Measurements from ENCODE around the gene ZNF577.
"Not testable (repeated sequence)": the region's sequence is repeated elsewhere in the genome, so short reads cannot be mapped to it uniquely, and the experiment has no call there.

Gene ZNF577

DNA sequence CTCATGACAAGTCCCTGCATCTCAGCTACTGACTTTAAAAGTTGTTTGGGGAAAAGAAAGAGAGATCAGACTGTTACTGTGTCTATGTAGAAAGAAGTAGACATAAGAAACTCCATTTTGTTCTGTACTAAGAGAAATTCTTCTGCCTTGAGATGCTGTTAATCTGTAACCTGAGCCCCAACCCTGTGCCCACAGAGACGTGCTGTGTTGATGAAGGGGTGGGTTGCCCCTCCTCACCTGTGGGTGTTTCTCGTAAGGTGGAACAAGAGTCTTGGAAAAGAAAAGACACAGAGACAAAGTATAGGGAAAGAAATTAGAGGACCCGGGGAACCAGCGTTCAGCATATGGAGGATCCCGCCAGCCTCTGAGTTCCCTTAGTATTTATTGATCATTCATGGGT is 20.2 kb upstream of the ZNF577 start:
- H3K36me3 ChIP-seq (ENCODE audit: control insufficient read depth, insufficient read depth, low read length); H3K27me3 ChIP-seq (replicated peaks; ENCODE audit: control insufficient read depth, insufficient read depth, low read length, poor library complexity, severe bottlenecking); H3K4me3 ChIP-seq (ENCODE audit: insufficient read depth, low read depth, low read length, poor library complexity, severe bottlenecking); DNase-seq; H3K9me3 ChIP-seq (ENCODE audit: control insufficient read depth, low read length); H3K4me1 ChIP-seq (ENCODE audit: control insufficient read depth, insufficient read depth, low read length, poor library complexity, severe bottlenecking); H3K27ac ChIP-seq (ENCODE audit: insufficient read depth, low read length, poor library complexity, severe bottlenecking): not testable (repeated sequence)

DNA sequence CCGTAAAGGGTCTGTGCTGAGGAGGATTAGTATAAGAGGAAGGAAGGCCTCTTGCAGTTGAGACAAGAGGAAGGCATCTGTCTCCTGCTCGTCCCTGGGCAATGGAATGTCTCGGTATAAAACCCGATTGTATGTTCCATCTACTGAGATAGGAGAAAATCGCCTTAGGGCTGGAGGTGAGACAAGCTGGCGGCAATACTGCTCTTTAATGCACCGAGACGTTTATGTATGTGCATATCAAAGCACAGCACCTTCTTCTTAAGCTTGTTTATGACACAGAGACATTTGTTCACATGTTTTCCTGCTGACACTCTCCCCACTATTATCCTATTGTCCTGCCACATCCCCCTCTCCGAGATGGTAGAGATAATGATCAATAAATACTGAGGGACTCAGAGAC is 18.4 kb upstream of the ZNF577 start:
- H3K4me3 ChIP-seq (ENCODE audit: insufficient read depth, low read depth, low read length, poor library complexity, severe bottlenecking); H3K9me3 ChIP-seq (ENCODE audit: control insufficient read depth, low read length); H3K27me3 ChIP-seq (replicated peaks; ENCODE audit: control insufficient read depth, insufficient read depth, low read length, poor library complexity, severe bottlenecking); H3K27ac ChIP-seq (ENCODE audit: insufficient read depth, low read length, poor library complexity, severe bottlenecking); DNase-seq; H3K36me3 ChIP-seq (ENCODE audit: control insufficient read depth, insufficient read depth, low read length); H3K4me1 ChIP-seq (ENCODE audit: control insufficient read depth, insufficient read depth, low read length, poor library complexity, severe bottlenecking): not testable (repeated sequence)

DNA sequence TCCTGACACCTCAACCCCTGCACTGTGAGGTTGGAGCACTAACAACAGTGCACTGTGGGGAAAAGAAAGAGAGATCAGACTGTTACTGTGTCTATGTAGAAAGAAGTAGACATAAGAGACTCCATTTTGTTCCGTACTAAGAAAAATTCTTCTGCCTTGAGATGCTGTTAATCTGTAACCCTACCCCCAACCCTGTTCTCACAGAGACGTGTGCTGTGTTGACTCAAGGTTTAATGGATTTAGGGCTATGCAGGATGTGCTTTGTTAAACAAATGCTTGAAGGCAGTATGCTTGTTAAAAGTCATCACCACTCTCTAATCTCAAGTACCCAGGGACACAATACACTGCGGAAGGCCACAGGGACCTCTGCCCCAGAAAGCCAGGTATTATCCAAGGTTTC is 17.9 kb upstream of the ZNF577 start:
- not testable (repeated sequence) for H3K27ac ChIP-seq (ENCODE audit: insufficient read depth, low read length, poor library complexity, severe bottlenecking); H3K27me3 ChIP-seq (replicated peaks; ENCODE audit: control insufficient read depth, insufficient read depth, low read length, poor library complexity, severe bottlenecking); DNase-seq; H3K36me3 ChIP-seq (ENCODE audit: control insufficient read depth, insufficient read depth, low read length); H3K4me1 ChIP-seq (ENCODE audit: control insufficient read depth, insufficient read depth, low read length, poor library complexity, severe bottlenecking); H3K4me3 ChIP-seq (ENCODE audit: insufficient read depth, low read depth, low read length, poor library complexity, severe bottlenecking); H3K9me3 ChIP-seq (ENCODE audit: control insufficient read depth, low read length)

DNA sequence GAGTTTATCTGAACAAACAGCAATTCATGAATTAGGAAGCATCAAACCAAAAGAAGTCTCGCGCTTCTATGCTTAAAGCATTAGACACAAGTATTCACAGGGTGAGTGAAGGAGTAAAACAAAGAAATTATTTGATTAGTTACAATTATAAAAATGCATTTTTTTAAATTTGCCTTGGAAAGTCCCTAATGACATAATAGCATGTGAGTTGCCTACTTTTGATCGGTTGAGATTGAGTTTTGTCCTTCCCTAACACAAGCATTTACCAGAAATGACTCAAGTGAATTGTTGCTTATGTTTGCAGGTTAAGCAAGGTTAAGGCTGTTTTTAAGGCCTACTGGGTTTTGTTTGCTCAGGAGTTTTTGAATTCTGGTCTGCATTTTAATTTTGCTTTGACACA is 17.5 kb upstream of the ZNF577 start:
- Histone ChIP-seq H3K36me3 (ENCODE audit: control insufficient read depth, insufficient read depth, low read length) (peaks cover 6% of the 10 kb centered on the region), H3K9me3 (ENCODE audit: control insufficient read depth, low read length) (peaks cover 11% of the 10 kb centered on the region), H3K4me1 (ENCODE audit: control insufficient read depth, insufficient read depth, low read length, poor library complexity, severe bottlenecking) (peaks cover 3% of the 10 kb centered on the region), H3K27ac (ENCODE audit: insufficient read depth, low read length, poor library complexity, severe bottlenecking) (peak overlapping the region; percentile 60), H3K27me3 (replicated peaks; ENCODE audit: control insufficient read depth, insufficient read depth, low read length, poor library complexity, severe bottlenecking) (no peaks in the 10 kb centered on the region), H3K4me3 (ENCODE audit: insufficient read depth, low read depth, low read length, poor library complexity, severe bottlenecking) (peak overlapping the region; percentile 93)
- DNase-seq: no peak

DNA sequence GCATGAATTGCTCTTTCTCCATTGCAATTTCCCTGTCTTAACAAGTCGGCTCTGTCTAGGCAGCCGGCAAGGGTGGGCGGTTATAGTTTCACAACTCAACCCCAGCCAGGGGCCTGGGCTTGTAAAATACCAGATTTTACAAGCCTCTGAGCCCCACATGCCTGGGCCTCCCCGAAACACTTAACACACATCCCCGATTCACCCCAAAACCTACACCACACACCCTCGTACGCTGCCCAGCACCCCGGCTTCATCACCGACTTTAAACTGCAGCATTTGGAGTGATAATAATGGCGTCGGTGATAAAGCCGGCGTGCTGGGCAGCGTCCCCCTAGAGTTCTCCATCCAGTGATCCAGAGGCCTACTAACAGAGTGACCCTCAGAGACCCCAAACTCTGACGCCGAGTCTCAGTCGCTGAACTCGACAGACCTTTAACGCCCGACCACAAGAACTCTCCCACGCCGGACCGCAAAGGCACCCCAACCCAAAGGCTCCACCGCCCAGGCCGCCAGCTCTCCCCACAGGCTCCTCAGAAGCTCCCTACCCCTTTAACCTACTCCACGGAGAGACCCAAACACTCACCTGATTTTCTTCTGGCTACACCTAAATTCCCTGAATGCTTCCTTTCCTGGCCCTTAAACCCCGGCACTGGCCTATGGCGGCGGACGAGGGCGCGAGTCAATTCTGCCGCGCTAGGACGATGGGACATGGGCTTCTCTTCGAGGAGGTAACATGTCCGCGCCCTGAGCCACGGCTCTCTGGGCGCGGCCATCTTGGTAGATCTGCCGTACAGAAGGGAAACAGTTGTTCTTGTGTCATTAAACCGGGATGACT is 16.8 kb upstream of the ZNF577 start, which contains the start of gene ZNF649:
ZNF649 (minus strand) TSS at position 687 of the 835 bp plus-strand sequence. CDS start 4,910 bp downstream, outside the sequence.
- Histone ChIP-seq H3K4me1 (ENCODE audit: control insufficient read depth, insufficient read depth, low read length, poor library complexity, severe bottlenecking) (peaks cover 3% of the 10 kb centered on the region), H3K27me3 (replicated peaks; ENCODE audit: control insufficient read depth, insufficient read depth, low read length, poor library complexity, severe bottlenecking) (no peaks in the 10 kb centered on the region), H3K4me3 (ENCODE audit: insufficient read depth, low read depth, low read length, poor library complexity, severe bottlenecking) (peak within 1 kb of the TSS; percentile 93), H3K9me3 (ENCODE audit: control insufficient read depth, low read length) (peaks cover 18% of the 10 kb centered on the region), H3K36me3 (ENCODE audit: control insufficient read depth, insufficient read depth, low read length) (peaks cover 13% of the 10 kb centered on the region), H3K27ac (ENCODE audit: insufficient read depth, low read length, poor library complexity, severe bottlenecking) (peak within 1 kb of the TSS; percentile 60)
- peak; percentile 50 to 62 (median 58) for DNase-seq

DNA sequence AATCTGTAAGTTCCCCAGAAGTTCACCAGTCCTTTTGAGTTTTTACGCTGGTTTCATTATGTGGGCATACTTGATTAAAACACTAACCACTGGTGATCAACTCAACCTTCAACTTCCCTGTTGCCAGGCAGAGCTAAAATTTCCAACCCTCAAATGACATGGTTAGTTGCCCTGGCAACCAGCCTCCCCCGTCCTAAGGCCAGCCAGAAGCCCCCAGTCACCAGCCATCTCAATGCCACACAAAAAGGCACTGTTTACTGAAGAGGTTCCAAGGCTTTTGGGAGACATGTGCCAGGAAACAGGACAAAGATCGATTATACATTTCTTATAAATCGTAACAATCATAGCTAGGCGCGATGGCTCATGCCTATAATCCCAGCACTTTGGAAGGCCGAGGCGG is 15.4 kb upstream of the ZNF577 start:
- no peak for DNase-seq
- Histone ChIP-seq H3K4me1 (ENCODE audit: control insufficient read depth, insufficient read depth, low read length, poor library complexity, severe bottlenecking) (peaks cover 3% of the 10 kb centered on the region), H3K9me3 (ENCODE audit: control insufficient read depth, low read length) (peaks cover 30% of the 10 kb centered on the region), H3K4me3 (ENCODE audit: insufficient read depth, low read depth, low read length, poor library complexity, severe bottlenecking) (no peak overlapping the region), H3K27ac (ENCODE audit: insufficient read depth, low read length, poor library complexity, severe bottlenecking) (no peak overlapping the region), H3K36me3 (ENCODE audit: control insufficient read depth, insufficient read depth, low read length) (peaks cover 26% of the 10 kb centered on the region), H3K27me3 (replicated peaks; ENCODE audit: control insufficient read depth, insufficient read depth, low read length, poor library complexity, severe bottlenecking) (no peaks in the 10 kb centered on the region)

DNA sequence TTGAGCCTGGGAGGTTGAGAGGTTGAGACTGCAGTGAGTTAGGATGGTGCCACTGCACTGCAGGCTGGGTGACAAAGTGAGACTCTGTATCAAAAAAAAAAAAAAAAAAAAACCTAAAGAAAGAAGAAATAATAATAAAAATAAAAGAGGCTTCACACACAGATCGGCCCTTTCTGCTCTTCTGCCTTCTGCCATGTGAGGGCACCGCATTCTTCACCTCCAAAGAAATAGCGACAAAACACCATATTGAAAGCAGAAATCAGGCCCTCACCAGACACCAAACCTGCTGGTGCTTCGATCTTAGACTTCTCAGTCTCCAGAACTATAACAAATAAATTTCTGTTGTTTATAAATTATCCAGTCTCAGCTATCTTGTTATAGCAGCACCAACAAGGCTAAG is 14.1 kb upstream of the ZNF577 start:
- no peak overlapping the region for H3K27ac ChIP-seq (ENCODE audit: insufficient read depth, low read length, poor library complexity, severe bottlenecking)
- peaks cover 42% of the 10 kb centered on the region for H3K9me3 ChIP-seq (ENCODE audit: control insufficient read depth, low read length)
- no peak for DNase-seq
- H3K4me3 ChIP-seq (ENCODE audit: insufficient read depth, low read depth, low read length, poor library complexity, severe bottlenecking): no peak overlapping the region
- H3K27me3 ChIP-seq (replicated peaks; ENCODE audit: control insufficient read depth, insufficient read depth, low read length, poor library complexity, severe bottlenecking): no peaks in the 10 kb centered on the region
- peaks cover 3% of the 10 kb centered on the region for H3K4me1 ChIP-seq (ENCODE audit: control insufficient read depth, insufficient read depth, low read length, poor library complexity, severe bottlenecking)
- peaks cover 39% of the 10 kb centered on the region for H3K36me3 ChIP-seq (ENCODE audit: control insufficient read depth, insufficient read depth, low read length)

DNA sequence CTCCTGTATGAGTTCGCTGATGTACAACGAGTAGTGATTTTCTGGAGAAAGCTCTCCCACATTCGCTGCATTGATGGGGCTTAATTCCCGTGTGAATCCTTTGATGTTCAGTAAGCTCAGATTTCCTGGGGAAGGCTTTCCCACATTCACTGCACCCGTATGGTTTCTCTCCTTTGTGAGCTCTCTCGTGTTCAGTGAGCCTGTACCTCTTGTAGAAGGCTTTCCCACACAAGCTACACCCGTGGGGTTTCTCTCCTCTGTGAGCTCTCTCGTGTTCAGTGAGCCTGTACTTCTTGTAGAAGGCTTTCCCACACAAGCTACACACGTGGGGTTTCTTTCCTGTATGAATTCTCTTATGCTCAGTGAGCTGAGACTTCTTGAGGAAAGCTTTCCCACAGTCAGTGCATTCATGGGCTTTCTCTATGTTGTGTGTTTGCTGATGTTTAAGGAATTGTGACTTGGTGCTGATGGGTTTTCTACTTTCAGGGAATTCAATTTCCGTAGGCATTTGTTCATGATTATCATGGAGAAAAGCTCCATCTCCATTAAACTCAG is 3.5 kb upstream of the ZNF577 start:
- no peak overlapping the region for H3K4me3 ChIP-seq (ENCODE audit: insufficient read depth, low read depth, low read length, poor library complexity, severe bottlenecking)
- H3K27me3 ChIP-seq (replicated peaks; ENCODE audit: control insufficient read depth, insufficient read depth, low read length, poor library complexity, severe bottlenecking): no peaks in the 10 kb centered on the region
- H3K9me3 ChIP-seq (ENCODE audit: control insufficient read depth, low read length): peaks cover 73% of the 10 kb centered on the region
- H3K36me3 ChIP-seq (ENCODE audit: control insufficient read depth, insufficient read depth, low read length): peaks cover 59% of the 10 kb centered on the region
- H3K27ac ChIP-seq (ENCODE audit: insufficient read depth, low read length, poor library complexity, severe bottlenecking): no peak overlapping the region
- no peak for DNase-seq
- H3K4me1 ChIP-seq (ENCODE audit: control insufficient read depth, insufficient read depth, low read length, poor library complexity, severe bottlenecking): no peaks in the 10 kb centered on the region

DNA sequence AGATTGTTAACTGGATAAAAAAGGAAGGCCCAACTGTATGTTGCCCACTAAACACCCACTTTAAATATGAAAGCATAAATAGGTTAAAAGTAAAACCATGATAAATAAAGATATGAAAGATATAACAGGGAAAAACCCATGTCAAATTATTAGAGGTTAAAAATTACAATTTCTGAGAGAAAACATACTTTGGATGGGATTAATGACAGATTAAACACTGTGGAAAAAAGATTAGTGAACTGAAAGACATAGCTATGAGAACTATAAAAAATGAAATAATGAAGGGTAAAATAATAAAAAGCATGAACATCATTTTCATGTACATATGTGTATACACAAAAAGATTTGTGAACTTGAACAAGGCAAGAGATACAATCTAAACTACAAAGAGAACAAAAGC is 2.2 kb upstream of the ZNF577 start:
- no peak for DNase-seq
- H3K36me3 ChIP-seq (ENCODE audit: control insufficient read depth, insufficient read depth, low read length): peaks cover 50% of the 10 kb centered on the region
- peaks cover 78% of the 10 kb centered on the region for H3K9me3 ChIP-seq (ENCODE audit: control insufficient read depth, low read length)
- H3K27me3 ChIP-seq (replicated peaks; ENCODE audit: control insufficient read depth, insufficient read depth, low read length, poor library complexity, severe bottlenecking): no peaks in the 10 kb centered on the region
- no peak overlapping the region for H3K4me3 ChIP-seq (ENCODE audit: insufficient read depth, low read depth, low read length, poor library complexity, severe bottlenecking)
- no peak overlapping the region for H3K27ac ChIP-seq (ENCODE audit: insufficient read depth, low read length, poor library complexity, severe bottlenecking)
- no peaks in the 10 kb centered on the region for H3K4me1 ChIP-seq (ENCODE audit: control insufficient read depth, insufficient read depth, low read length, poor library complexity, severe bottlenecking)

DNA sequence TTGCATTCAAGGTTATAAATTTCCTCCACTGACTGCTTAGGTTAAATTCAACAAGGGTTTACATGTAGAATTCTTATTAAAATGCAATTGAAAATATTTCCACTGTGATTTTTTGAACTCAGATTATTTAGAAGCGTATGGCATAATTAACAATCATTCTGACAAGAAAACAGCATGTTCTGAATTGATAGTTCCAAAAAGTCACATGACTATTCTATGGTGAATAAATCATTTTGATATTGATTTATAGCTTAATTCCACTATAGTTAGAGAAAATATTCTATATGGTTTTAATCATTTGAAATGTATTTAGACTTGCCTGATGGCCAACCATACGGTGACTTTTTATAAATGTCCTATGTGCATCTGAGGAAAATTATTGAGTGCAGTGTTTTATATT is 3.0 kb downstream of the ZNF577 start:
- Histone ChIP-seq H3K36me3 (ENCODE audit: control insufficient read depth, insufficient read depth, low read length) (peaks cover 21% of the 10 kb centered on the region), H3K9me3 (ENCODE audit: control insufficient read depth, low read length) (peaks cover 56% of the 10 kb centered on the region), H3K4me3 (ENCODE audit: insufficient read depth, low read depth, low read length, poor library complexity, severe bottlenecking) (no peak overlapping the region), H3K27ac (ENCODE audit: insufficient read depth, low read length, poor library complexity, severe bottlenecking) (no peak overlapping the region), H3K4me1 (ENCODE audit: control insufficient read depth, insufficient read depth, low read length, poor library complexity, severe bottlenecking) (no peaks in the 10 kb centered on the region), H3K27me3 (replicated peaks; ENCODE audit: control insufficient read depth, insufficient read depth, low read length, poor library complexity, severe bottlenecking) (no peaks in the 10 kb centered on the region)
- DNase-seq: no peak
